Brain microvascular endothelial cell (primary cell): ENCODE data around the gene GULP1.
A peak's percentile ranks its signal among the peaks of the same experiment; 100 is the strongest.

Experiments
- DNase-seq: peaks from one replicate; pipeline ENCODE4 v3.0.0-alpha.2; 2020
- H3K27ac ChIP-seq: fragments of 250-450 bp; sonication (Bioruptor Pico); 2 replicates; pipeline ENCODE4 v1.5.1; 2020; ENCODE audit warnings: mild to moderate bottlenecking, moderate library complexity
- H3K27me3 ChIP-seq: fragments of 250-450 bp; sonication (Bioruptor Pico); replicated peaks from 2 replicates; pipeline ENCODE4 v1.5.1; 2020; ENCODE audit warnings: mild to moderate bottlenecking
- H3K36me3 ChIP-seq: fragments of 250-450 bp; sonication (Bioruptor Pico); replicated peaks from 2 replicates; pipeline ENCODE4 v1.5.1; 2020; ENCODE audit warnings: mild to moderate bottlenecking
- H3K4me3 ChIP-seq: 2 replicates; pipeline ENCODE4 v1.5.1; 2011; ENCODE audit warnings: low read depth, mild to moderate bottlenecking, control low read depth, low read length, moderate library complexity
- CTCF ChIP-seq: IDR thresholded peaks from 2 replicates; pipeline ENCODE4 v1.5.1; 2011; ENCODE audit warnings: low read depth, mild to moderate bottlenecking, moderate library complexity, low read length, control low read depth, inconsistent platforms; ENCODE audit errors: missing control alignments
- in situ Hi-C: cut with HindIII; loops from 2 replicates; pipeline ENCODE4 v1.10.0; 2017; ENCODE audit warnings: low sequenced_read_pairs, low pct_ligation_motif_present

Gene GULP1

GRCh38 chr2:188378371-188378950 lies 86.8 kb downstream of the GULP1 start:
- H3K27me3 ChIP-seq = no peaks in the 10 kb centered on the region
- in situ Hi-C loops = no loop called here
- no peaks in the 10 kb centered on the region for H3K36me3 ChIP-seq
- H3K27ac ChIP-seq = no peak overlapping the region
- TF ChIP-seq CTCF = no peak
- no peak overlapping the region for H3K4me3 ChIP-seq
- no peak for DNase-seq

DNA sequence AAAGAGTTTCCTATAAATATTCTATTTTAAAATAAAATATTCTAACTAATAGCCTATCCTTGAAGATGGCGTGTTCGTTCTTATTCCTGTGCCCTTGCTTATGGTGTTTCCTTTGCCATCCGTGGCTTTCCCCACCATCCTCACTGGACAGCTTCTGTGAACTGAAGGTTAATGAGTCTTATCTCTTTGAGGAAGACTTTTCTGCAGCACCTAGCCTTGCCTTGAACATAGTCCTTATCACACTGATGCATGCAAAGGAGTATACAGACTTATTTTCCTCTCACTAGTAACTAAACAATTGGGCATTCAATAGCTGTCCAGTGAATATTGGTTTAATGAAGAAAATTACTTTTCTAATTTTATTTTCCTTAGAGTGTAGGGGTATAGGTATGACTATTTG lies 88.1 kb downstream of the GULP1 start:
- no peak for TF ChIP-seq CTCF
- Histone ChIP-seq H3K27ac (no peak overlapping the region), H3K4me3 (no peak overlapping the region), H3K36me3 (no peaks in the 10 kb centered on the region), H3K27me3 (no peaks in the 10 kb centered on the region)
- no peak for DNase-seq
- in situ Hi-C loops = no loop called here

DNA sequence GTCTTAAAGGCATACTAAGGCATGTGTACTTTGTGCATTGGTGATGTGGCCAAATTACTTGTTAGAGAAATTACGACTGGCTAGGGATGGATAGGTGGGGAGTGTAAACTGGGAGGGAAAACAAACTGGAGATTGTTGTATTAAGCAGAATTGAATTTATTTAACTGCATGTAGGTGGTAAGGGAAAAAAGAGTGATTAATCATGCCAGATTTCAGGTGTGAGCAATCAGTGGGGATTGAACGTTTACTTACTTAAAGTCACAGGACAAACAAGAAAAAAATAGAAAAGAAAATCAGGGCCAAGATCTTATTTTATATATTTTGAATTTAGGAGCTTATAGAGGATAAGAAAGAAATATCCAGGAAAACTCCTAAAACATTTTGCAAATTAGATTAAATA lies 88.6 kb downstream of the GULP1 start:
- no peak for TF ChIP-seq CTCF
- H3K27ac ChIP-seq = no peak overlapping the region
- DNase-seq = no peak
- H3K4me3 ChIP-seq = no peak overlapping the region
- no peaks in the 10 kb centered on the region for H3K36me3 ChIP-seq
- in situ Hi-C loops = no loop called here
- H3K27me3 ChIP-seq = no peaks in the 10 kb centered on the region

- Histone ChIP-seq H3K27me3 (no peaks in the 10 kb centered on the region), H3K27ac (no peak overlapping the region), H3K4me3 (no peak overlapping the region), H3K36me3 (no peaks in the 10 kb centered on the region)
- in situ Hi-C loops = no loop called here
- no peak for DNase-seq
- TF ChIP-seq CTCF = no peak
Measured at GRCh38 chr2:188381614-188382013, 89.9 kb downstream of the GULP1 start.

GRCh38 chr2:188382107-188382506 lies 90.4 kb downstream of the GULP1 start:
- in situ Hi-C loops = no loop called here
- H3K36me3 ChIP-seq = no peaks in the 10 kb centered on the region
- H3K27ac ChIP-seq = peak overlapping the region; percentile 35
- no peaks in the 10 kb centered on the region for H3K27me3 ChIP-seq
- no peak overlapping the region for H3K4me3 ChIP-seq
- peak; percentile 18 for DNase-seq
- TF ChIP-seq CTCF = no peak

GRCh38 chr2:188383158-188383557 lies 91.5 kb downstream of the GULP1 start:
- H3K27ac ChIP-seq = no peak overlapping the region
- DNase-seq = no peak
- TF ChIP-seq CTCF = no peak
- in situ Hi-C loops = no loop called here
- no peaks in the 10 kb centered on the region for H3K27me3 ChIP-seq
- no peaks in the 10 kb centered on the region for H3K36me3 ChIP-seq
- H3K4me3 ChIP-seq = no peak overlapping the region
